Measurements from ENCODE around the gene GPN2. TPM values are rescaled to one million over a fixed set of nuclear protein-coding genes. Genes with fewer than 3 reads are reported as not detected.
A peak's percentile ranks its signal among the peaks of the same experiment; 100 is the strongest.

The GPN2 gene
- total and polyA plus RNA-seq, 9 of the 15 experiments (the other 6 are each of a cell fraction or from before 2014, with no cell fraction given): 9.9 to 58.8 (median 20.4) TPM

DNA sequence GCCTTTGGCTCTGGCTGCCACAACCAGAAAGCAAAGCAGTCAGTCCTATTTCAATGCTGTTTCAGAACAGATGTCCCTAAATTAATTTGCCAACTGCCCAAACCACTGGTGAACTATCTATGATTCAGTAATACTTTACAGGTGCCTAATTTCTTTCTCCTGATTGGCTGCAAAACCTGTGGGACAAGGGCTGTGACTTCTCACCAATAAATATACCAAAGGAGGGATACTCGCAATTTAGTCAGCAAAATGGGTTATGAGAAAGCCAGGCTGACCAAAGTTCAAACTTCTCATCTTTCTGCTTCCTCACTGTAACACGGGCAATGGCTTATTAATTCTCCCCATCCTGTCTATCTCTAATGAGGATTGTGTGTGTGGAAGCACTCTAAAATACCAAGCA, 12.8 kb downstream of the GPN2 start:
- H3K4me1 ChIP-seq (replicated peaks in 1 of 2; ENCODE audit: control insufficient read depth in 2 of 2, insufficient read depth in 2 of 2, low read length in 2 of 2): no peaks in the 10 kb centered on the region
- WGBS (ENCODE audit: insufficient coverage, low coverage, missing lambda C conversion rate): 68% methylated on average over 2 of the region's 2 CpGs
- H3K9me1 ChIP-seq (ENCODE audit: control insufficient read depth, insufficient read depth, low read length): no peaks in the 10 kb centered on the region
- H3K27me3 ChIP-seq (ENCODE audit: control insufficient read depth in 2 of 2, insufficient read depth in 2 of 2, low read length in 2 of 2): no peaks in the 10 kb centered on the region
- intact Hi-C loops (cut with micrococcal nuclease): loop anchor here (5.0 kb wide), 2 partner anchors 65 to 85 kb away; no protein-coding TSS in a partner anchor
- ChIA-PET CTCF (ENCODE audit: low intra/inter-chr PET ratio) (interaction anchor here (0.6 to 4.3 kb wide), 7 partner anchors 15 to 601 kb away, joined by 3 to 53 read pairs (median 5); partner anchors contain the start of gene SFN), POLR2A (interaction anchor here (1.4 to 1.8 kb wide), 2 partner anchors 10 to 12 kb away, joined by 5 read pairs; no protein-coding TSS in a partner anchor)
- in situ Hi-C loops (cut with MboI): no loop called here
- H3K4me3 ChIP-seq: no peak overlapping the region
- BruUV-seq (replicated peaks): no TSS peak
- FAIRE-seq (no peak), DNase-seq (ENCODE audit: extremely low read depth in 1 of 4, low spot score in 3 of 4) (no peak), ATAC-seq (no peak)
- H3K9me3 ChIP-seq (replicated peaks; ENCODE audit: control insufficient read depth, insufficient read depth, low read depth, low read length): no peaks in the 10 kb centered on the region
- TF ChIP-seq POLR2AphosphoS2 (IDR thresholded peaks at IDR 0.05; ENCODE audit: low read length): 0 out of 2 replicates have a peak, but pooled peaks have one; percentile 21
- TF ChIP-seq ZNF133 (CRISPR knock-in tag; IDR thresholded peaks at IDR 0.05): no peak
- TF ChIP-seq, protein P1, sequence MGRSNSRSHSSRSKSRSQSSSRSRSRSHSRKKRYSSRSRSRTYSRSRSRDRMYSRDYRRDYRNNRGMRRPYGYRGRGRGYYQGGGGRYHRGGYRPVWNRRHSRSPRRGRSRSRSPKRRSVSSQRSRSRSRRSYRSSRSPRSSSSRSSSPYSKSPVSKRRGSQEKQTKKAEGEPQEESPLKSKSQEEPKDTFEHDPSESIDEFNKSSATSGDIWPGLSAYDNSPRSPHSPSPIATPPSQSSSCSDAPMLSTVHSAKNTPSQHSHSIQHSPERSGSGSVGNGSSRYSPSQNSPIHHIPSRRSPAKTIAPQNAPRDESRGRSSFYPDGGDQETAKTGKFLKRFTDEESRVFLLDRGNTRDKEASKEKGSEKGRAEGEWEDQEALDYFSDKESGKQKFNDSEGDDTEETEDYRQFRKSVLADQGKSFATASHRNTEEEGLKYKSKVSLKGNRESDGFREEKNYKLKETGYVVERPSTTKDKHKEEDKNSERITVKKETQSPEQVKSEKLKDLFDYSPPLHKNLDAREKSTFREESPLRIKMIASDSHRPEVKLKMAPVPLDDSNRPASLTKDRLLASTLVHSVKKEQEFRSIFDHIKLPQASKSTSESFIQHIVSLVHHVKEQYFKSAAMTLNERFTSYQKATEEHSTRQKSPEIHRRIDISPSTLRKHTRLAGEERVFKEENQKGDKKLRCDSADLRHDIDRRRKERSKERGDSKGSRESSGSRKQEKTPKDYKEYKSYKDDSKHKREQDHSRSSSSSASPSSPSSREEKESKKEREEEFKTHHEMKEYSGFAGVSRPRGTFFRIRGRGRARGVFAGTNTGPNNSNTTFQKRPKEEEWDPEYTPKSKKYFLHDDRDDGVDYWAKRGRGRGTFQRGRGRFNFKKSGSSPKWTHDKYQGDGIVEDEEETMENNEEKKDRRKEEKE (IDR thresholded peaks at IDR 0.05; ENCODE audit: borderline replicate concordance in 1 of 2, control insufficient read depth in 1 of 2, low read depth in 2 of 2, low read length in 1 of 2): no peak
- TF ChIP-seq ZNF197 (CRISPR knock-in tag; IDR thresholded peaks at IDR 0.05; ENCODE audit: low read depth): no peak
- TF ChIP-seq NR2F6 (CRISPR knock-in tag; IDR thresholded peaks at IDR 0.05): no peak
- no peak for TF ChIP-seq ZNF445 (CRISPR knock-in tag; IDR thresholded peaks at IDR 0.05; ENCODE audit: low read depth)
- no peak for TF ChIP-seq HMG20A (CRISPR knock-in tag; conservative IDR thresholded peaks at IDR 0.05)
- no peaks in the 10 kb centered on the region for H4K20me1 ChIP-seq (replicated peaks; ENCODE audit: control insufficient read depth, insufficient read depth, low read length)
- no peaks in the 10 kb centered on the region for H3K79me2 ChIP-seq (ENCODE audit: control insufficient read depth, insufficient read depth, low read length)
- H3K36me3 ChIP-seq (ENCODE audit: control insufficient read depth, insufficient read depth, low read length): peaks cover 53% of the 10 kb centered on the region; the same call in 2 of the 3 replicates
- H3K27ac ChIP-seq (ENCODE audit: extremely low read depth, low read depth, low read length): no peak overlapping the region
- no peak overlapping the region for H3K9ac ChIP-seq (ENCODE audit: insufficient read depth in 1 of 2, low read depth in 2 of 2, low read length in 2 of 2)
- no peak overlapping the region for H3K4me2 ChIP-seq (ENCODE audit: insufficient read depth, low read length)
- H2AFZ ChIP-seq (ENCODE audit: low read depth, low read length): no peak overlapping the region

Measured in K562 (cell line).